ENCODE data around the gene RRP1B.

GRCh38 chr21:43734928-43735229 is 75.5 kb downstream of the RRP1B start:
- TF ChIP-seq ASH2L (IDR thresholded peaks at IDR 0.05; ENCODE audit: insufficient read length, low read depth, low read length) (no peak), ATF3 (CRISPR knock-in tag; IDR thresholded peaks at IDR 0.05) (no peak)
